Endothelial cell of umbilical vein (primary cell): ENCODE data around the gene APC2. TPM values are rescaled to one million over a fixed set of nuclear protein-coding genes. Genes with fewer than 3 reads are reported as not detected.
A peak's percentile ranks its signal among the peaks of the same experiment; 100 is the strongest.

Source experiments
- BruUV-seq: library from RNA; stranded (reverse); fragments of 400-500 nt; replicated peaks from 2 replicates; lab custom pipeline; 2021; lab: Mats Ljungman, UMichigan
- CTCF ChIA-PET: fragments of 300-600, 350-600 bp; sonication (Branson Sonifier 250); formaldehyde crosslinking; loops from one replicate; lab custom pipeline; 2021; ENCODE audit warnings: antibody characterized with exemption, inconsistent platforms; lab: Charles Lee
- POLR2A ChIA-PET: fragments of 300-600, 350-600 bp; sonication (Branson Sonifier 250); formaldehyde crosslinking; loops from one replicate; lab custom pipeline; 2021; ENCODE audit warnings: antibody characterized with exemption, inconsistent platforms; lab: Charles Lee
- DNase-seq: peaks from one replicate; pipeline ENCODE4 v3.0.0-alpha.2; 2011; ENCODE audit warnings: low read depth, low spot score
- FAIRE-seq: peaks from 2 replicates; lab custom pipeline; 2011; peaks lifted over from hg19 to GRCh38; lab: Jason Lieb, UNC
- H2AFZ ChIP-seq: 2 replicates; pipeline ENCODE4 v1.6.0; 2012; ENCODE audit warnings: low read depth, low read length, control low read depth, inconsistent platforms
- H3K27ac ChIP-seq: 2 replicates; pipeline ENCODE4 v1.5.1; 2011; ENCODE audit warnings: low read depth, mild to moderate bottlenecking, control low read depth, low read length, moderate library complexity; ENCODE audit not compliant: insufficient read depth
- H3K27me3 ChIP-seq, 2 experiments: 2 replicates each; pipeline versions ENCODE4 v1.6.0 to v1.6.1; 2011; ENCODE audit warnings: low read length in 2 of 2, mixed read lengths in 1 of 2; ENCODE audit not compliant: control insufficient read depth in 2 of 2, insufficient read depth in 2 of 2
- H3K36me3 ChIP-seq, 2 experiments: 2 replicates in 1 of 2; 3 replicates in 1 of 2; pipeline ENCODE4 v1.5.1; 2011; ENCODE audit warnings: low read length in 2 of 2, mild to moderate bottlenecking in 1 of 2, moderate library complexity in 1 of 2; ENCODE audit not compliant: control insufficient read depth in 2 of 2, insufficient read depth in 2 of 2; ENCODE audit errors: extremely low read depth in 1 of 2
- H3K4me1 ChIP-seq: 3 replicates; pipeline ENCODE4 v1.5.1; 2011; ENCODE audit warnings: mild to moderate bottlenecking, low read length; ENCODE audit not compliant: control insufficient read depth, insufficient read depth; ENCODE audit errors: extremely low read depth
- H3K4me2 ChIP-seq: 2 replicates; pipeline ENCODE4 v1.6.1; 2011; ENCODE audit warnings: low read length, control low read depth, mixed read lengths; ENCODE audit not compliant: insufficient read depth
- H3K4me3 ChIP-seq, 3 experiments: fragments of 200-600 bp in 1 of 3; sonication (generic), shearing (Covaris generic) in 1 of 3; replicated peaks in 1 of 3; 2 replicates each; pipeline ENCODE4 v1.5.1; 2011 to 2016; ENCODE audit warnings: control low read depth in 3 of 3, low read length in 3 of 3, mild to moderate bottlenecking in 2 of 3, inconsistent platforms in 1 of 3, low read depth in 1 of 3, moderate library complexity in 1 of 3; ENCODE audit not compliant: insufficient read depth in 1 of 3
- H3K79me2 ChIP-seq: 2 replicates; pipeline ENCODE4 v1.6.0; 2012; ENCODE audit warnings: low read length, inconsistent platforms; ENCODE audit not compliant: control insufficient read depth, insufficient read depth
- H3K9ac ChIP-seq: replicated peaks from 2 replicates; pipeline ENCODE3; 2011; ENCODE audit warnings: low read length, control low read depth; ENCODE audit not compliant: insufficient read depth; ENCODE audit errors: extremely low read depth
- H3K9me1 ChIP-seq: replicated peaks from 3 replicates; pipeline ENCODE4 v1.6.0; 2011; ENCODE audit warnings: mild to moderate bottlenecking, low read length; ENCODE audit not compliant: control insufficient read depth, insufficient read depth; ENCODE audit errors: extremely low read depth
- H3K9me3 ChIP-seq: replicated peaks from 2 replicates; pipeline ENCODE4 v1.5.1; 2012; ENCODE audit warnings: low read length, inconsistent platforms; ENCODE audit not compliant: control insufficient read depth, insufficient read depth
- H4K20me1 ChIP-seq: replicated peaks from 2 replicates; pipeline ENCODE3; 2011; ENCODE audit warnings: mild to moderate bottlenecking, low read length; ENCODE audit not compliant: control insufficient read depth, insufficient read depth; ENCODE audit errors: extremely low read depth
- CTCF ChIP-seq, 2 donors: IDR thresholded peaks; 1 replicate in 1 of 2; 2 replicates in 1 of 2; pipeline ENCODE4 v1.5.1; 2011; ENCODE audit warnings: low read length in 2 of 2, mild to moderate bottlenecking in 2 of 2, moderate library complexity in 2 of 2, control low read depth in 1 of 2, inconsistent platforms in 1 of 2, low read depth in 1 of 2; ENCODE audit not compliant: insufficient read depth in 1 of 2; ENCODE audit errors: extremely low read depth in 1 of 2
- MYC ChIP-seq: IDR thresholded peaks from one replicate; pipeline ENCODE4 v1.6.1; 2011; ENCODE audit warnings: mild to moderate bottlenecking, low read depth, low read length
- POLR2A ChIP-seq: IDR thresholded peaks from 2 replicates; pipeline ENCODE4 v1.6.1; 2012; ENCODE audit warnings: low read depth, mild to moderate bottlenecking, control low read depth, low read length
- POLR2AphosphoS5 ChIP-seq: IDR thresholded peaks from 2 replicates; pipeline ENCODE4 v1.6.1; 2012; ENCODE audit warnings: low read depth, mild to moderate bottlenecking, control low read depth, low read length, moderate library complexity; ENCODE audit not compliant: insufficient read depth
- dilution Hi-C: fragments of 300-500 bp; cut with MboI; formaldehyde crosslinking; loops from one replicate; pipeline ENCODE4 v1.15.0; 2019; ENCODE audit warnings: low sequenced_read_pairs; ENCODE audit not compliant: extremely low pct_ligation_motif_present
- intact Hi-C: fragments of 100-400 bp; cut with micrococcal nuclease; formaldehyde crosslinking; loops from one replicate; pipeline ENCODE4 v1.10.0; 2022
- polyA plus RNA-seq, 4 experiments: library from polyadenylated mRNA; depleted of rRNA in 3 of 4; stranded (reverse) in 3 of 4; unstranded in 1 of 4; fragments of >200 nt; gene quantifications; 2 replicates each; pipeline versions ENCODE4 v1.2.1 to v1.2.3, GENCODE V29; 2011 to 2012; ENCODE audit warnings: missing spikeins in 1 of 4
- total RNA-seq: library from RNA; stranded (reverse); gene quantifications from 2 replicates; pipeline ENCODE4 v1.2.3, GENCODE V29; 2021

Gene APC2
- total and polyA plus RNA-seq, 2 donors (not counting 3 experiments of a cell fraction or from before 2014, with no cell fraction given) = 0.01 to 0.04 TPM

DNA sequence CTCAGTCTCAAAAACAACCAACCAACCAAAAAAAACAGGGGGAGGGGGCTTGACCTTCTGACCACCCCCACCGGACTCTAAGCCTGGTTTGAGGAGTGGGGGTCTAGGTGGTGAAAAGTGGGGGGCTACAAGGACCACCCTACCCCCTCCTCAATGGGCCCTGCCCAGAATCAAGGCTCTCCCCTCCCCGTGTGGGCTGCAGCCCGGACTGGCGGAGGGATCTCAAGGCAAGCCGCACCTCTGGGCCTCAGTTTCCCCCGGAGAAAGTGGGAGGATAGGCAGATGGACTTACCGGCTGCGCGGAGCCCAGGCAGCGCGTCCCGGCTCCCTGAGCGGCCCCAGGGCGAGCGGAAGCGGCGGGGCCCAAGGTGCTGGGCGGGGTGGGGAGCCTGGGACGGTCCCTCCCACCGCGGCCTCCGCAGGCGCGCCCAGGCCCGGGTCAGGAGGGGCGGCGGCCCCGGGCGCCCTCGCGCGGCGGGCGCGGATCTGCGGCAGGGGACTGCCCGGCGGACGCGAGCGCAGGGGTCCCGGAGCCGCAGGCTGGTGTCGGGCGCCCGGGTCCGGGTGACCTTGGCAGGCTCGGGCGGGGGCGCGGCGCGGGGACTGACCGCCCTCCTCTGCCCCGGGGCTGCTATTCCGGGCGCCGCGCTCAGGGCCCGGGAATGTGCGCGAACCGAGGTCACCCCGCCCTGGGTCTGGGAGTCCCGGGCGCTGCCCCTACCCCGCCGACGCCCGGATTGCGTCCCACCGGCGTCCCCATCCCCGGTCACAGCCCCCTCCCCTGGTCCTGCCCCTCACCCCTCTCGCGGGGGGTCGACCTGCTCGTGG lies 63.0 kb downstream of the APC2 start, which contains the start of gene ADAMTSL5:
Gene ADAMTSL5 (minus strand): TSS at position 349 of the 828 bp plus-strand sequence. CDS start 2,076 bp downstream, outside the sequence.
- no peak within 1 kb of the TSS for H3K4me2 ChIP-seq
- CTCF ChIA-PET = interaction anchor here (0.8 kb wide), 1 partner anchor 47 kb away, joined by 3 read pairs; no protein-coding TSS in a partner anchor
- no TSS peak for BruUV-seq
- H3K9me1 ChIP-seq = no peaks in the 10 kb centered on the region
- H3K36me3 ChIP-seq = no peaks in the 10 kb centered on the region
- peak within 1 kb of the TSS in 1 of 3 experiments; percentile 4 for H3K4me3 ChIP-seq
- H4K20me1 ChIP-seq = no peaks in the 10 kb centered on the region
- H3K27me3 ChIP-seq = peaks cover 5 to 8% of the 10 kb centered on the region in 2 experiments
- H3K27ac ChIP-seq = no peak within 1 kb of the TSS
- dilution Hi-C loops (no loop called here), intact Hi-C loops (loop anchor here (5.0 kb wide), 1 partner anchor 231 kb away; no protein-coding TSS in a partner anchor)
- no peaks in the 10 kb centered on the region for H3K9me3 ChIP-seq
- H3K9ac ChIP-seq = no peak within 1 kb of the TSS
- DNase-seq (no peak), FAIRE-seq (no peak)
- H3K4me1 ChIP-seq = no peaks in the 10 kb centered on the region
- H3K79me2 ChIP-seq = no peaks in the 10 kb centered on the region
- POLR2A ChIA-PET = no interaction called here
- TF ChIP-seq POLR2AphosphoS5 = no peak
- TF ChIP-seq MYC = no peak
- no peak within 1 kb of the TSS for H2AFZ ChIP-seq

- Histone ChIP-seq H3K9ac (no peak overlapping the region), H4K20me1 (no peaks in the 10 kb centered on the region), H3K79me2 (no peaks in the 10 kb centered on the region), H3K4me1 (no peaks in the 10 kb centered on the region), H3K4me3 (no peak overlapping the region), H3K27me3 (peaks cover 5 to 8% of the 10 kb centered on the region in 2 experiments), H3K27ac (no peak overlapping the region), H3K9me1 (no peaks in the 10 kb centered on the region), H2AFZ (no peak overlapping the region), H3K36me3 (no peaks in the 10 kb centered on the region), H3K9me3 (no peaks in the 10 kb centered on the region), H3K4me2 (no peak overlapping the region)
- ChIA-PET POLR2A (no interaction called here), CTCF (interaction anchor here (0.6 to 1.3 kb wide), 5 partner anchors 11 to 234 kb away, joined by 3 to 5 read pairs (median 4); no protein-coding TSS in a partner anchor)
- no peak for TF ChIP-seq POLR2A
- peak; percentile 40 to 70 for TF ChIP-seq CTCF (IDR thresholded peaks at IDR 0.05; ENCODE audit: extremely low read depth in 1 of 2, insufficient read depth in 1 of 2, low read depth in 1 of 2, low read length in 2 of 2)
- intact Hi-C loops = loop anchor here (5.0 kb wide), 1 partner anchor 231 kb away; no protein-coding TSS in a partner anchor
- no peak for DNase-seq
- FAIRE-seq = no peak
- dilution Hi-C loops = no loop called here
- BruUV-seq = no TSS peak
These were observed 63.8 kb downstream of the APC2 start for GRCh38 chr19:1513499-1514294.
